Measurements from ENCODE around the gene ATP13A3.

The ATP13A3 gene

GRCh38 chr3:194474675-194475074, 12.1 kb downstream of the ATP13A3 start:
- DNase-seq = no peak

DNA sequence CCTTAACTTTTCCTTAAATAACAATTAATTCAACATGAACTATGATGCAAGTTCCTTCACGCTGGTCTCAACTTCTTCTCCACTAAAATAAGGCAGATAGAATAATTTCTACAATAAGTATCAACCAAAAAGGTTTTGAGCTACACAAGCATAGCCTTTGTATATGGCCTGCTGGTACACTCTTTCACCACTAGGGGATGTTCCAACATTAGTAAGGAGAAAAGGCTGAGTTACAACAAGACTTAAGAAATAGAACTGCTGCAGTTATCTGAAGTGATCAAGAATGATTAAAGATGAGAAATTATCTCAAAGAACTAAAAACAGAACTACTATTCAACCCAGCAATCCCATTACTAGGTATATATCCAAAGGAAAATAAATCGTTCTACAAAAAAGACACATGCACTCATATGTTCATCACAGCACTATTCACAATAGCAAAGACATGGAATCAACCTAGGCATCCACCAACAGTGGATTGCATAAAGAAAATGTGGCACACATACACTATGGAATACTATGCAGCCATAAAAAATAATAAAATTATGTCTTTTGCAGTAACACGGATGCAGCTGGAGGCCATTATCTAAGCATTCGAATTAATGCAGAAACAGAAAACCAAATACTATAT, 14.4 kb downstream of the ATP13A3 start:
- no peak for DNase-seq

GRCh38 chr3:194471863-194472262, 14.9 kb downstream of the ATP13A3 start:
- no peak for DNase-seq

DNA sequence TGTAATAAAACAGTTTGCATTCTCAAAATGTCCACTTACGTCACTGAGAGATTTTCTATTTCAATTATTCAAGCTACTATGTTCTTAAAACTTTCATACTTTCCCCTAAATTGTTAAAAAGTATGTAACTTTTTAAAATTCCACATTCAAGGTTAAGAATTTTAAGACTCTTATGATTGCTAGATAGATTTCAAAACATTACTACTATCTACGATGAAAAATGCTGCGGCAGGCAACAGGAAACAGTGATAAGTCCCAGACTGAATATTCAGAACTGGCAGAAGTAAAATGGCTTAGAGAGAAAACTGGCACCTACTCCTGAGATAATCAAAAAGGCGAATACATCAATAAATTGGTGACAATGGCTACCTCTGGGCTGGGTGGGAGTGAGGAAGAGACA, 16.2 kb downstream of the ATP13A3 start:
- no peak for DNase-seq

DNA sequence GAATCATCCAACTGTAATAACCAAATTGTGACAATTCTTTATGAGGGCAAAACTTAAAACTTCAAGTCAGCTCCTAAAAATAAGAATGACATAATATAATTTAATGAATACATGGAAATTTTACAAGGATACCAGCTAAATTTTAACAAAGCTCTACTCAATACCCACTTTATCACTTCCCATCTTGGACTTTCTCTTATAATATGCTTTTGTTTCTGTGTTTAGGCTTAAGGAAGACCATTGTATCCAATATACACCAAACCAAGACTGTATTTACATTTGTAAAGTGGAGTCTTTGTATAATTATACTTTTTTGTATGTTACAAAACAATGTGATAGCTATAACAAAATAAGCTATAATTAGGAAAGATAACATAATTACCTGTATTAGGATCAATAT, 16.8 kb downstream of the ATP13A3 start:
- DNase-seq = no peak

- no peak for DNase-seq
Measured at GRCh38 chr3:194468086-194468485, 18.7 kb downstream of the ATP13A3 start.

GRCh38 chr3:194466761-194467356, 19.9 kb downstream of the ATP13A3 start:
- DNase-seq = no peak

DNA sequence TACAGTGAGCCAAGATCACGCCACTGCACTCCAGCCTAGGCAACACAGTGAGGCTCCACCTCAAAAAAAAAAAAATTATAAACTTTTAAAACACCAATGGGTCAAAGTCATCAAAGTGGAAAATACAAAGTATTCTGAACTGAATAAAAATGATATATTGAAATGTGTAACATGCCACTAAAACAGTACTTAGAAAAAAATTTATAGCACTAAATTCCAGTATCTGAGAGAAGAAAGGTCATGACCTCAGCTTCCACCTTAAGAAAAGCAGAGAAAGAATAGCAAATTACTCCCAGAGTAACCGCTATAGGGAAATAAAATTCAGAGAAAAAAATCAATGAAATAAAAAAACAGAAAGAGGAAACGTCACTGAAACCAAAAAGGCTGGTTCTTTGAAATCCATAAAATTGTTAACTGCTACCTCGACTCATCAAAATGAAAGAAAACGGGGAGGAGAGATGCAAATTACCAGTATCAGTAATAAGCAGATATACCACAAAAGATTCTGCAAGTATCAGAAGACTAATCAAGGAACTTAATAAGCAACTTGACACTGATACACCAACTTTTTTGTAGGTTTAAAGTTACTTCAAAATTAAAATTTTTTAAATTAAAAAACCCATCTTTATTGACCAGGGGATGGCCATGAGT, 20.8 kb downstream of the ATP13A3 start:
- DNase-seq = no peak

DNA sequence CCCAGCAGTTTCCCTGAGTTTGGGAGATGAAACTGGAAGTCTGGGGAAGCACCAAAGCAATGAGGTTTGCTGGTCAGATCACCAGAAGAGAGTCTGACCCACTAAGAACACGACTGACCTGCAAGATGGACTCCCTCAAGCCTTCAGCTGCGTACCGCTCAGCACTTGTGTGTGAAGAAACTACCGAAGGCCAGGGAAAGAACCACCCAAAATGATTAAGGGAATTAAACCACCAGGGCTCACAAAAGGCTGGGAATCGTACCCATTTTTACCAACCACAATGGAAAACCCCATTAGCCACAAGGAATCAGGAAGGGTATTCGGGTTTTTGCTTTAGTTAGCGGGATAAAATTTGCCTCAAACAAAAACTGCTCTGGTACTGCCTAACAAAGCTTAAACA, 21.6 kb downstream of the ATP13A3 start:
- DNase-seq = no peak

GRCh38 chr3:194464692-194465091, 22.1 kb downstream of the ATP13A3 start:
- no peak for DNase-seq

DNA sequence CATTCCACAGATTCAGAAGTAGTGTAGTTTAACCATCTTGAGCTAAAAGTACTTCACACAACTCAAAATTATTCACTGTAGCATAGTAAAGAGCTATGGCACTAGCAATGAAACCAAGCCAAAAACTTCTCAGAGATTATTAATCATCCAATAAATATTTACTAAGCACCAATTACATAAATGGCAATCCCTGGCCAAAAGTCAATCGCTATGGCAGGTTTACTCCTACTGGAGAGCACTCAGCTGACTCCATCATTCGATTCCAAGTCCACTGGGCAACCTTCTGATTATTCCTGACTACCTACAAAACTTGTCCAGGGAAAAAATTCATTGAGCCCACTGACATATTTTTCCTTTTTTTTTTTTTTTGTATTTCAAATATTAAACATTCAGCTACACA, 23.9 kb downstream of the ATP13A3 start:
- no peak for DNase-seq

DNA sequence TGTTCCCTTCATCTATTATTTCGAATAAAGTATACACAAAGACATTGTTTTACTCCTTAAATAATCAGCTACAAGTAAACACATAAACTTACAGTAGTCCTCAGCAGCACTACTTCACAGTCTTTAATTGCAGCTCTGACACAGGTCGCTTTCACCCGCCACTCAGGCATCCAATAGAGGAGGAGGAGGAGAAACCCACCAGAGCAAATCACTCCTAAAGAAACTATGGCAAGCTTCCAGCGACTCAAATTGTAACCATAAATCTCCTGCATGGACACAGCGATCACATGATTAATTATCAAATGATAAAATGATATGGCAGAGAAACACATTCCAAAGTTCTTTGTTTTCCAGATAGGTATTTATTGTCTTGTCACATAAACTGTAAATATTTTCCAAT, 26.2 kb downstream of the ATP13A3 start:
- no peak for DNase-seq

- DNase-seq = no peak
Measured at GRCh38 chr3:194458131-194458530, 28.7 kb downstream of the ATP13A3 start.

GRCh38 chr3:194455481-194455880, 31.3 kb downstream of the ATP13A3 start:
- DNase-seq = no peak

- no peak for DNase-seq
Measured at GRCh38 chr3:194450341-194450740, 36.5 kb downstream of the ATP13A3 start.

- no peak for DNase-seq
Measured at GRCh38 chr3:194449913-194450312, 36.9 kb downstream of the ATP13A3 start.

GRCh38 chr3:194447657-194448056, 39.1 kb downstream of the ATP13A3 start:
- DNase-seq = no peak

DNA sequence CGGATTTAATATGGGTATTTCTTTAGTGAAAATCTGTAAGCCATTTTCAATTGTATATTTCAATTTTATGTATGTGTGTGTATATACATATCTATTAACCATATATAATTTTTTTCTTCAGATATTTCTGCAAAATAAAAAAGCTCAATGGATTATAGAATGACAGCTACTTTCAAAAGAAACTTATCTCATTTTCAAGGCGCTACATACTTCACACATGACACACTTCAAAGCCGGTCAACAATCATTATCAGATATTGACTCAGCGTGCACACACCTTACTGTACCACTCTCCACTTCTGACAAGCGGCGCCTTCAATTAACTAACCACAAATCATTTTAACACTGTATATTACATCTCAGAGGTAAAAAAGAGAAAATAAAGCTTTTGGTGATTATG, 39.6 kb downstream of the ATP13A3 start:
- DNase-seq = no peak

DNA sequence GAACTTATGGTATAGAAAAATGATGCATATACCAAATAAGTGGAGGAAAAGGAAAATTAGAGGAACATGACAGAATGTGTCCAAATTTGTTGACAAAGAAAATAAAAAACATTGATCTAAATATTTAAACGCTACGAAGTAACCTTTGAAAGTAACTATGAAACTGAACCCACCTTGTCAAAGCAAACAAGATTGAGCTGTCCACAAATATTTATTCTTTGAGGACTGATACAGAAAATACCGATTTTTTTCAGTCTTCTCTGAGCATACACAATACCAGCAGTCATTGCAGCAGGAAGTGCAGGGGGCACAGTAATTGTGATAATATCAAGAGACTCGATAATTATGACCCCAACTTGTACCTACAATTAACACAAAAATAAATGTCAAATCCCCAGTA, 40.0 kb downstream of the ATP13A3 start:
- DNase-seq = no peak

DNA sequence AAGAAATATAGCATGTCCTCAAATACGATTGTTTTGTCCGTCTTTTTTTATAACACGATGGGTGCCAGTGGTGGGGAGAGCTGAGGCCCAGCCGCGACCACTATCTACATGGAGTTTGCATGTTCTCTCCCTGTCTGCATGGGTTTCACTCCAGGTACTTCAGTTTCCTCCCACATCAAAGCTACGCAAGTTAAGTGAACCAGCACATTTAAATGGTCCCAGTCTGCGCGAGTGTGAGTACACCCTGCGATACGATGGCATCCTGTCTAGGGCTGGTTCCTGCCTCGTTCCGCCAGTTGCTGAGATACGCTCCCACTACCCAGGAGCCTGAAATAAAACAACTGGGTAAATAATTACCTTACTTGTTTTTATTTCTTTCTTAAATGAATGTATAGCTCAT, 40.6 kb downstream of the ATP13A3 start:
- no peak for DNase-seq

GRCh38 chr3:194443901-194444300, 42.9 kb downstream of the ATP13A3 start:
- no peak for DNase-seq

DNA sequence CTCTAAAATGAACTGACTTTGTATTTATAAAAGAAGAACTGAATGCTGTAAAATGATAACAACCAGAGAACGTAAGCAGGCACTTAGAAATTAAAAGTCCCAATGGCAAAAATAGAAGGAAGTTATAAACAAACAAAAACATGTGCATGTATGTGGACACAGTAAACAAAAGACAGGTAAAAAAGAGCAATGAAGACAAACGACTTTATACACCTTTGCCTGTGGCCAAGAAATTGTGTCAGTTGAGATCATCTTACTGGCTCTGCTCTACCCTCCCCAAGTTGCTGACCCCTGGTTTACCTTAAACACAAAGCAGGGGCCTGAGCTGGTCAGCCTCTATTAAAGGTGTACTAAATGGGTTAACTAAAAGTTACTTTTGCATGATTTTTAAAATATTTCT, 46.0 kb downstream of the ATP13A3 start:
- no peak for DNase-seq

GRCh38 chr3:194439881-194440550, 46.8 kb downstream of the ATP13A3 start:
- DNase-seq = no peak

- no peak for DNase-seq
Measured at GRCh38 chr3:194434503-194434902, 52.3 kb downstream of the ATP13A3 start.

Data from stimulated activated CD4-positive, alpha-beta T cell treated with anti-CD3 and anti-CD28 coated beads, Interleukin-2, amount 100 ng/mL, for 48 hours (primary cell).